B cell (primary cell): ENCODE data around the gene FBLL1. TPM values are rescaled to one million over a fixed set of nuclear protein-coding genes. Genes with fewer than 3 reads are reported as not detected.

Source experiments
- ATAC-seq: fragments of 200-7000 bp; cut with Tn5 transposase; one replicate; pipeline ENCODE4 v1.10.0; 2021; ENCODE audit warnings: low read depth, mild to moderate bottlenecking, moderate number of reproducible peaks, moderate library complexity
- CTCF ChIA-PET: fragments of 350-600 bp; sonication (Branson Sonifier 250); formaldehyde crosslinking; loops from one replicate; lab custom pipeline; 2021; ENCODE audit warnings: antibody characterized with exemption, inconsistent platforms; lab: Charles Lee
- POLR2A ChIA-PET: fragments of 350-600 bp; sonication (Branson Sonifier 250); formaldehyde crosslinking; loops from one replicate; lab custom pipeline; 2021; ENCODE audit warnings: antibody characterized with exemption; lab: Charles Lee
- DNase-seq: peaks from one replicate; pipeline ENCODE4 v3.0.0; 2013
- H2AFZ ChIP-seq: 2 replicates; pipeline ENCODE4 v1.6.1; 2012; ENCODE audit warnings: mild to moderate bottlenecking, low read depth, low read length; ENCODE audit not compliant: insufficient read depth, poor library complexity, severe bottlenecking
- H3K27ac ChIP-seq, 2 donors: 1 replicate in 1 of 2; 2 replicates in 1 of 2; pipeline ENCODE4 v1.5.1; 2012 to 2013; ENCODE audit warnings: low read length in 2 of 2, mild to moderate bottlenecking in 2 of 2, moderate library complexity in 1 of 2
- H3K27me3 ChIP-seq, 4 experiments: fragments of 200-600 bp in 1 of 4; sonication (generic) in 1 of 4; replicated peaks in 1 of 4; 1 replicate in 2 of 4; 2 replicates in 2 of 4; pipeline versions ENCODE4 v1.6.1 to v1.7.0; 2013 to 2016; ENCODE audit warnings: low read length in 3 of 4, mild to moderate bottlenecking in 2 of 4, mixed read lengths in 1 of 4, moderate library complexity in 1 of 4; ENCODE audit not compliant: insufficient read depth in 4 of 4, control insufficient read depth in 3 of 4; ENCODE audit errors: control extremely low read depth in 1 of 4
- H3K36me3 ChIP-seq, 2 experiments: replicated peaks in 1 of 2; 1 replicate in 1 of 2; 2 replicates in 1 of 2; pipeline versions ENCODE4 v1.6.1 to v1.7.1; 2013; ENCODE audit warnings: low read length in 1 of 2; ENCODE audit not compliant: insufficient read depth in 2 of 2, control insufficient read depth in 1 of 2; ENCODE audit errors: control extremely low read depth in 1 of 2, extremely low read depth in 1 of 2
- H3K4me1 ChIP-seq, 2 donors: fragments of 200-600 bp in 1 of 2; sonication (generic) in 1 of 2; 1 replicate in 1 of 2; 2 replicates in 1 of 2; pipeline versions ENCODE4 v1.5.1 to v1.6.1; 2013 to 2017; ENCODE audit warnings: low read length in 2 of 2; ENCODE audit not compliant: control insufficient read depth in 2 of 2, insufficient read depth in 2 of 2
- H3K4me2 ChIP-seq: replicated peaks from 2 replicates; pipeline ENCODE3; 2012; ENCODE audit warnings: mild to moderate bottlenecking, low read depth, low read length; ENCODE audit not compliant: poor library complexity, severe bottlenecking
- H3K4me3 ChIP-seq, 5 experiments: fragments of 200-600 bp in 1 of 5; sonication (generic) in 1 of 5; 1 replicate in 3 of 5; 2 replicates in 2 of 5; pipeline versions ENCODE4 v1.5.1 to v1.7.0; 2011 to 2016; ENCODE audit warnings: low read length in 4 of 5, mild to moderate bottlenecking in 4 of 5, low read depth in 2 of 5, control low read depth in 1 of 5, moderate library complexity in 1 of 5; ENCODE audit not compliant: insufficient read depth in 1 of 5; ENCODE audit errors: control extremely low read depth in 1 of 5, extremely low read depth in 1 of 5
- H3K79me2 ChIP-seq: fragments of 200-600 bp; sonication (generic); one replicate; pipeline ENCODE4 v1.6.0; 2016; ENCODE audit warnings: low read length; ENCODE audit not compliant: control insufficient read depth, insufficient read depth
- H3K9ac ChIP-seq: fragments of 200-600 bp; sonication (generic); 2 replicates; pipeline ENCODE4 v1.6.1; 2017; ENCODE audit warnings: mild to moderate bottlenecking, low read length, moderate library complexity
- H3K9me3 ChIP-seq, 3 donors: one replicate each; pipeline versions ENCODE4 v1.6.1 to v1.7.1; 2013; ENCODE audit warnings: low read length in 2 of 3; ENCODE audit not compliant: control insufficient read depth in 2 of 3, insufficient read depth in 1 of 3; ENCODE audit errors: control extremely low read depth in 1 of 3
- H4K20me1 ChIP-seq: 2 replicates; pipeline ENCODE4 v1.6.0; 2012; ENCODE audit warnings: mild to moderate bottlenecking, low read length; ENCODE audit not compliant: insufficient read depth, control insufficient read depth, poor library complexity, severe bottlenecking
- H3K27ac Mint-ChIP-seq: one replicate; pipeline ENCODE4 v1.8.0; 2021; ENCODE audit warnings: mixed read lengths
- H3K27me3 Mint-ChIP-seq: one replicate; pipeline ENCODE4 v1.8.0; 2021; ENCODE audit warnings: mixed read lengths
- H3K4me1 Mint-ChIP-seq: one replicate; pipeline ENCODE4 v1.8.0; 2021; ENCODE audit warnings: mixed read lengths
- H3K4me3 Mint-ChIP-seq: one replicate; pipeline ENCODE4 v1.8.0; 2021; ENCODE audit warnings: mixed read lengths
- H3K9me3 Mint-ChIP-seq: one replicate; pipeline ENCODE4 v1.8.0; 2022; ENCODE audit warnings: mixed read lengths; ENCODE audit not compliant: insufficient read depth
- EZH2 ChIP-seq: IDR thresholded peaks from 2 replicates; pipeline ENCODE4 v1.6.1; 2012; ENCODE audit warnings: borderline replicate concordance, low read depth, mild to moderate bottlenecking, moderate library complexity, low read length; ENCODE audit not compliant: insufficient read depth, poor library complexity, severe bottlenecking
- WGBS: methylation state at CpG from one replicate; pipeline ENCODE4 v1.1.5; 2013; ENCODE audit warnings: missing lambda C conversion rate; ENCODE audit not compliant: insufficient coverage; 5-methylcytosine and 5-hydroxymethylcytosine counted together
- intact Hi-C: fragments of 100-400 bp; cut with micrococcal nuclease; formaldehyde crosslinking; loops from one replicate; pipeline ENCODE4 v1.10.0; 2022
- polyA plus RNA-seq: library from polyadenylated mRNA; depleted of rRNA; stranded (reverse); fragments of >200 nt; gene quantifications from 2 replicates; pipeline ENCODE4 v1.2.3, GENCODE V29; 2012
- total RNA-seq, 2 donors: library from RNA; stranded (reverse); fragments of 120-200 nt in 1 of 2; gene quantifications; 1 replicate in 1 of 2; 2 replicates in 1 of 2; pipeline versions ENCODE4 v1.2.3 to v1.2.4, GENCODE V29; 2013 to 2022
- TF ChIP-seq, protein P1 (sequence below): fragments of 200-600 bp; IDR thresholded peaks from one replicate; pipeline ENCODE4 v1.8.0; 2022; ENCODE audit warnings: antibody characterized with exemption, mild to moderate bottlenecking

Gene FBLL1
- total and polyA plus RNA-seq, 2 donors (not counting 1 experiment from before 2014, with no cell fraction given): not detected

DNA sequence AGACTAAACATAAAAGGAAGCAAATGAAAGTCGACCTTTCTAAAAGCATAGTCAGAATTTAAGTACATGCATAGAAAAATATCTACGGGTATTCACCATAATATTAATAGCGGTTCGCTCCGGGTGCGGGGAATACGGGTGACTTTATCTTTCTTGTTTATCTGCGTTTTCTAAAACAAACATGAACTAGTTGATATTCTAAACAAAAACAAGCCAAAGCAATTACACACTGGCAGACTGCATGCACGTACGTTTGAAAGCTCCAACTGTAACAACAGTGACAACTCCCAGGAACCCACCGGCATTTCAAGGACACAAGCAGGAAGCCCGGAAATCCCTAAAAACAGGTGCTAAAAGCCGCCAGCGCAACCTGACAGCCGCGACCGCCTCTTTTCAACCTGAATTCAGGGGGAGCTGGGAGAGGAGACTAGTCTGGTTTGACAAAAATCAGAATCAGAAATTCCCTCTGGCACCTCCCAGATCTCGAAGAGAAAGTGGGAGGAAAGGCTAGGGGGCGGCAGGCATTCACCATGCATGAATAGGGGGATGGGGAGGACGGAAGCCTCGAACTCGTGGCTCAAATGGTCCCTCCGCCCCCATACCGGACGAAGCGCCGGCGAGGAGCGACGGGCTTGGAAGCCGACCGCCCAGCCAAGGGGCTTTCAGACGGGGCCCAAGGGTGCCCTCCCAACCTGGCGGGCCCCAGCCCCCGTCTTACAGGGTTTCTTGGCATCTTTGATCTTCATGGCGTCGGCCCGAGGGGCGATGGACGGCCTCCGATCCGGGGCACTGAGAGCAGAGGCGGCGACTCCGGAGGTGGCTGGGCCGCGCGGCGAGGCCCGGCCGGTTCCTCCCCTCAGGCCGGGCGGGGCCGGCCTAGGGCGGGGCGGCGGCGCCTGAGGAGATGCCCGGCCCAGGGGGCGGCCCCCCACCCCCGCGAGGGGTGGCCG is 49.7 kb downstream of the FBLL1 start, which contains the start of gene PANK3:
TSS of gene PANK3 (minus strand) at position 831 of the 950 bp plus-strand sequence. CDS start at position 746, 85 bp downstream.
- DNase-seq (no peak), ATAC-seq (peak; percentile 65)
- Mint-ChIP-seq H3K4me1 (peaks cover 42% of the 10 kb centered on the region), H3K27me3 (no peaks in the 10 kb centered on the region), H3K9me3 (no peaks in the 10 kb centered on the region), H3K27ac (peak within 1 kb of the TSS; percentile 95), H3K4me3 (peak within 1 kb of the TSS; percentile 94)
- H3K27ac ChIP-seq: peak within 1 kb of the TSS; percentile 85 to 94
- no peaks in the 10 kb centered on the region for H3K27me3 ChIP-seq
- POLR2A ChIA-PET: interaction anchor here (1.2 kb wide), 1 partner anchor 1058 kb away, joined by 4 read pairs; the partner anchor contains the start of gene DOCK2
- peaks cover 34% of the 10 kb centered on the region for H4K20me1 ChIP-seq
- intact Hi-C loops: loop anchor here (1.0 to 2.0 kb wide), 2 partner anchors 93 to 1058 kb away; partner anchors contain the start of genes DOCK2 and RARS1
- H3K4me1 ChIP-seq: peaks cover 18 to 25% of the 10 kb centered on the region in 2 donors
- H2AFZ ChIP-seq: peak within 1 kb of the TSS; percentile 90
- CTCF ChIA-PET: no interaction called here
- whole genome bisulfite sequencing: under 1% methylated on average over 49 of the region's 63 CpGs
- peaks cover 49% of the 10 kb centered on the region for H3K79me2 ChIP-seq
- H3K9ac ChIP-seq: peak within 1 kb of the TSS; percentile 97
- peak within 1 kb of the TSS; percentile 99 for H3K4me2 ChIP-seq
- TF ChIP-seq EZH2: no peak
- TF ChIP-seq, protein P1, sequence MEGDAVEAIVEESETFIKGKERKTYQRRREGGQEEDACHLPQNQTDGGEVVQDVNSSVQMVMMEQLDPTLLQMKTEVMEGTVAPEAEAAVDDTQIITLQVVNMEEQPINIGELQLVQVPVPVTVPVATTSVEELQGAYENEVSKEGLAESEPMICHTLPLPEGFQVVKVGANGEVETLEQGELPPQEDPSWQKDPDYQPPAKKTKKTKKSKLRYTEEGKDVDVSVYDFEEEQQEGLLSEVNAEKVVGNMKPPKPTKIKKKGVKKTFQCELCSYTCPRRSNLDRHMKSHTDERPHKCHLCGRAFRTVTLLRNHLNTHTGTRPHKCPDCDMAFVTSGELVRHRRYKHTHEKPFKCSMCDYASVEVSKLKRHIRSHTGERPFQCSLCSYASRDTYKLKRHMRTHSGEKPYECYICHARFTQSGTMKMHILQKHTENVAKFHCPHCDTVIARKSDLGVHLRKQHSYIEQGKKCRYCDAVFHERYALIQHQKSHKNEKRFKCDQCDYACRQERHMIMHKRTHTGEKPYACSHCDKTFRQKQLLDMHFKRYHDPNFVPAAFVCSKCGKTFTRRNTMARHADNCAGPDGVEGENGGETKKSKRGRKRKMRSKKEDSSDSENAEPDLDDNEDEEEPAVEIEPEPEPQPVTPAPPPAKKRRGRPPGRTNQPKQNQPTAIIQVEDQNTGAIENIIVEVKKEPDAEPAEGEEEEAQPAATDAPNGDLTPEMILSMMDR: no peak
- no peaks in the 10 kb centered on the region for H3K36me3 ChIP-seq
- peaks cover 0 to 3% (median 0%) of the 10 kb centered on the region in 3 donors for H3K9me3 ChIP-seq
- peak within 1 kb of the TSS; percentile 73 to 92 (median 79) for H3K4me3 ChIP-seq
